ENCODE measurements around the gene TSEN54.

TSEN54 gene

DNA sequence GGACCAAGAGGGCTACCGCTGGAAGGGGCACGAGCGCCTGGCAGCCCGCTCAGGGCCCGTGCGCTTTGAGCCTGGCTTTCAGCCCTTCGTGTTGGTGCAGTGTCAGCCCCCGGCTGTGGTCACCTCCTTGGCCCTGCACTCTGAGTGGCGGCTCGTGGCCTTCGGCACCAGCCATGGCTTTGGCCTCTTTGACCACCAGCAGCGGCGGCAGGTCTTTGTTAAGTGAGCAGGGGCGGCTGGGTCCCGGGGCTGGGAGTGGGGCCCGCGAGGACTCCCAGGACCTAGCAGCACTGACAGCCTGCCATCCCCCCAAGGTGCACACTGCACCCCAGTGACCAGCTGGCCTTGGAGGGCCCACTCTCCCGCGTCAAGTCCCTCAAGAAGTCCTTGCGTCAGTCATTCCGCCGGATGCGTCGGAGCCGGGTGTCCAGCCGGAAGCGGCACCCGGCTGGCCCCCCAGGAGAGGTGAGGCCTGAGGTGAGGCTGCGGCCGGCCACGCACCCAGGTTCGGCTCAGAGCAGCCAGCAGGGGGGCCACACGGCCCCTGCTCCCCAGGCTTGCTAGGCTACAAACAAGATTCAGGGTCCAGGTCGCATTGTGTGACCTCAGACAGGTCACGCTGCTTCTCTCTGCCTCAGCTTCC is 53.8 kb downstream of the TSEN54 start:
- no peak for FAIRE-seq

DNA sequence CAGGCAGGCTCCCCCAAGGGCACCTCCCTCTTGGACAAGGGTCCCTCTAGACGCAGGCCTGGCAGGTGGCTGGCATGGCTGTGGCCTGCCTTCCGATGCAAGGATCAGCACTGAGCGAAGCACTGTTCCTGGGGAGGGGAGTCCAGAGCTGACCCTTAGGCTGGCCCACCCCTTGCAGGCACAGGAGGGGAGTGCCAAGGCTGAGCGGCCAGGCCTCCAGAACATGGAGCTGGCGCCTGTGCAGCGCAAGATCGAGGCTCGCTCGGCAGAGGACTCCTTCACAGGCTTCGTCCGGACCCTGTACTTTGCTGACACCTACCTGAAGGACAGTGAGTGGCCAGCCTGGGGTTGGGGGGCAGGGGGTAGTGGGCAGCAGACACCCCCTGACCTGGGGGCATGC is 54.4 kb downstream of the TSEN54 start:
- no peak for FAIRE-seq

DNA sequence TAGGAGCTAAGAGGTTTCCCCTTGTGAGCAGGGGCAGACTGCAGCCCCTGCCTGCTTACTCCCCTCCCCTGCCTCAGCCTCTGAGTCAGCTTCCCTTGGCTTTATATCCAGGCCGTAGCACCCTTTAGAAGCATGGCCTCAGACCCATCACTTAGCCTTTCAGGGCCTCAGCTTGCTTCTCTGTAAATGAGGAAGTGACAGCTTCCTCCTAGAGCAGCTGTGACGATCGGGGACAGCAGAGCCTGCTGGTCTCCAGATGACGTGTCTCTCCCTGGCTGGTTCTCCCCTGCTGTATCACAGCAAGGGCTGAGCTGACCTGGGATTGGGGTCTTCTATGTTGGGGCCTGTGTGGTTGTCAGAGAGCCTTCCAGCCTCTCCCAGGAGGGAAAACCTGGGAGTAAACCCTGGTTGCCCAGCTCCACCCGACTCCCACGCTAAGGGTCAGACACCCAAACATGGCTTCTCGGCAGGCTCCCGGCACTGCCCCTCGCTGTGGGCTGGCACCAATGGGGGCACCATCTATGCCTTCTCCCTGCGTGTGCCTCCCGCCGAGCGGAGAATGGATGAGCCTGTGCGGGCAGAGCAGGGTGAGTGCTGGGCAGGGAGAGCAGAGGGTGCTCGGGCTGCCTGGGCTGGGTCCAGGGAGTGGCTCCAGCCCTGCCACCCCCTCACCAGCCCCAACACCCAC is 55.0 kb downstream of the TSEN54 start:
- FAIRE-seq = no peak

DNA sequence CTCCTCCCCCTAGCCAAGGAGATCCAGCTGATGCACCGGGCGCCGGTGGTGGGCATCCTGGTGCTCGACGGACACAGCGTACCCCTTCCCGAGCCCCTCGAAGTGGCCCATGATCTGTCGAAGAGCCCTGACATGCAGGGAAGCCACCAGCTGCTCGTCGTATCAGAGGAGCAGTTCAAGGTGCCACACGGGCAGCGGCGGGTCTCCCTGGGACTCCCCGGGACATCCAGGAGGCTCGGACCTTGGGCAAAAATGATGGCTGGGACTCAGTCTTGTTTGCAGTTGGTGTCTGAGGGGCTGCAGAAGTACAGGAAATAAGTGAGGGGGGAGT is 55.5 kb downstream of the TSEN54 start:
- no peak for FAIRE-seq

DNA sequence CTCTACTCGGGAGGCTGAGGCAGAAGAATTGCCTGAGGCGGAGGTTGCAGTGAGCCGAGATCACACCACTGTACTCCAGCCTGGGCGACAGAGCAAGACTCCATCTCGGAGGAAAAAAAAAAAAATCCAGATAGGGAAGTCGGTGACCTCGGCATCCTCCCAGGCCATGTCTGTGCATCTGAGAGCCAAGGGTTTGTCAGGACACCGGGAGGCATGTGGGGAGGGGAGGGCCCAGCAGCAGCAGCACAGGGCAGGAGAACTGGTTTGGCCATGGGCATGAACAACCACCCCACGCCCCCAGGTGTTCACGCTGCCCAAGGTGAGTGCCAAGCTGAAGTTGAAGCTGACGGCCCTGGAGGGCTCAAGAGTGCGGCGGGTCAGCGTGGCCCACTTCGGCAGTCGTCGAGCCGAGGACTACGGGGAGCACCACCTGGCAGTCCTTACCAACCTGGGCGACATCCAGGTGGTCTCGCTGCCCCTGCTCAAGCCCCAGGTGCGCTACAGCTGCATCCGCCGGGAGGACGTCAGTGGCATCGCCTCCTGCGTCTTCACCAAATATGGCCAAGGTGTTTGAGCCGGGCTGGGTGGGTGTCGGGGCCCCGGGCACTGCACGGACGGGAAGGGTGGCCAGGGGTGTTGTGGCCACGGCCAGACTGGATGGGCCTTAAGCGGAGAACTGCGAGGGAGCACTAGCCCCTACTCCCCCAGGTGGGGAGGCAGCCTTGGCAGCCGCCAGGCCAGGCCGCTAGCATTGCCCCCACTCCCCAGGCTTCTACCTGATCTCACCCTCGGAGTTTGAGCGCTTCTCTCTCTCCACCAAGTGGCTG is 56.6 kb downstream of the TSEN54 start:
- no peak for FAIRE-seq

DNA sequence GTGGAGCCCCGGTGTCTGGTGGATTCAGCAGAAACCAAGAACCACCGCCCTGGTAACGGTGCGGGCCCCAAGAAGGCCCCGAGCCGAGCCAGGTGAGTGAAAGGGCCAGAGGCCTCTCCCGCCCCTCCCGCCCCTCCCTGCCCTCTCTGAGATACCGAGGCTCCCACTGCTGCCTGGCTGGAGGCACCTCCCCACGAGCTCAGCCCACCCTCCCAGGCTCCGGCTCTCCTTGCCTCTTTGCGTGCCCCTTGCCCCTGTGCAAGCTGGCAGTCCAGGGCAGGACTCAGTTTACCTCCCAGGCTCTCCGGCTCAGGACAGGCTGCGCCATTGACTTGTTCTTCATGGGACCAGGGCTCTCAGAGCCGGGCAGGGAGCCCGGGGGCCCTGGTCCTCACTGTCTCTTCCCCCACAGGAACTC is 57.2 kb downstream of the TSEN54 start:
- FAIRE-seq = no peak

DNA sequence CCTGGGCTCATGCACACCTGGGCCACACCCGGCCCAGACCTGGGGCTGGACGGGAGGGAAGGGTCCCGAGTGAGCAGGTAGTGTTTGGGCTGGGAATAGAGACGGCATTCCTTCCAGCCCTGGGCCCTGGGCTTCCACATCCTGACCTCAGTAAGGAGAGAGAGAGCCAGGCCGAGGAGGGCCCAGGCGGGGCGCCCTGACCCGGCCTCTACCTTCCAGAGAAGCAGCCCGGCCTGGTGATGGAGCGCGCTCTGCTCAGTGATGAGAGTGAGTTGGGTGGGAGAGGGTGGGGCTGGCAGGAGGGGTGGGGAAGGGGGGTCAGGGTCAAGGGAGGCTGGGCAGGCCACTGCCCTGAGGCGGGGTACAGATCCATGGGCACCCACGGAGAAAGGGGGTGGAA is 57.7 kb downstream of the TSEN54 start:
- no peak for FAIRE-seq

Measured in islet of Langerhans (tissue), 1 donor.